ENCODE data around the gene ZNF524. TPM values are rescaled to one million over a fixed set of nuclear protein-coding genes. Genes with fewer than 3 reads are reported as not detected.
"Not testable (repeated sequence)": the region's sequence is repeated elsewhere in the genome, so short reads cannot be mapped to it uniquely, and the experiment has no call there.

Gene ZNF524
- total RNA-seq = 10 to 100 TPM; 31.2 to 32.9 TPM

- DNase-seq = peak; percentile 87
- ChIA-PET CTCF (interaction anchor here (0.9 to 1.5 kb wide), 4 partner anchors 23 to 96 kb away, joined by 3 to 7 read pairs (median 5); partner anchors contain the start of gene U2AF2), POLR2A (interaction anchor here (0.8 to 1.4 kb wide), 2 partner anchors 19 to 192 kb away, joined by 3 to 6 read pairs; partner anchors contain the start of genes UBE2S and ZNF579)
- peaks cover 42% of the 10 kb centered on the region for H3K4me1 Mint-ChIP-seq
- peak within 1 kb of the TSS; percentile 87 for H3K4me3 Mint-ChIP-seq
- peak within 1 kb of the TSS; percentile 96 for H3K27ac Mint-ChIP-seq
- peaks cover 7% of the 10 kb centered on the region for H3K9me3 Mint-ChIP-seq
- H3K36me3 Mint-ChIP-seq (ENCODE audit: low read depth) = peaks cover 34% of the 10 kb centered on the region
- no peaks in the 10 kb centered on the region for H3K27me3 Mint-ChIP-seq
Observed at GRCh38 chr19:55599842-55600661, at the start of gene ZNF524. Gene ZNF524, plus strand, starts transcription at chr19:55600288. Its CDS starts 1,825 bp downstream, at chr19:55602113.

GRCh38 chr19:55550321-55550650, 49.8 kb upstream of the ZNF524 start:
- Mint-ChIP-seq H3K27me3 (peaks cover 7% of the 10 kb centered on the region), H3K36me3 (ENCODE audit: low read depth) (no peaks in the 10 kb centered on the region), H3K27ac (no peak overlapping the region), H3K4me3 (no peak overlapping the region), H3K9me3 (no peaks in the 10 kb centered on the region), H3K4me1 (no peaks in the 10 kb centered on the region)
- ChIA-PET POLR2A (no interaction called here), CTCF (no interaction called here)
- DNase-seq = no peak

- ChIA-PET CTCF (interaction anchor here (0.7 to 1.1 kb wide), 2 partner anchors 74 to 293 kb away, joined by 3 read pairs; no protein-coding TSS in a partner anchor), POLR2A (no interaction called here)
- H3K4me3 Mint-ChIP-seq = no peak overlapping the region
- peaks cover 7% of the 10 kb centered on the region for H3K27me3 Mint-ChIP-seq
- no peaks in the 10 kb centered on the region for H3K36me3 Mint-ChIP-seq (ENCODE audit: low read depth)
- DNase-seq = no peak
- H3K9me3 Mint-ChIP-seq = no peaks in the 10 kb centered on the region
- no peaks in the 10 kb centered on the region for H3K4me1 Mint-ChIP-seq
- no peak overlapping the region for H3K27ac Mint-ChIP-seq
Observed at GRCh38 chr19:55552206-55552605, 47.9 kb upstream of the ZNF524 start.

GRCh38 chr19:55552620-55553019, 47.5 kb upstream of the ZNF524 start:
- no peaks in the 10 kb centered on the region for H3K36me3 Mint-ChIP-seq (ENCODE audit: low read depth)
- no peak overlapping the region for H3K4me3 Mint-ChIP-seq
- no peak overlapping the region for H3K27ac Mint-ChIP-seq
- peaks cover 7% of the 10 kb centered on the region for H3K27me3 Mint-ChIP-seq
- no peak for DNase-seq
- H3K9me3 Mint-ChIP-seq = no peaks in the 10 kb centered on the region
- H3K4me1 Mint-ChIP-seq = no peaks in the 10 kb centered on the region
- CTCF ChIA-PET = interaction anchor here (1.1 kb wide), 1 partner anchor 74 kb away, joined by 3 read pairs; no protein-coding TSS in a partner anchor
- POLR2A ChIA-PET = no interaction called here

GRCh38 chr19:55553217-55554182, 46.6 kb upstream of the ZNF524 start:
- no peak overlapping the region for H3K4me3 Mint-ChIP-seq
- H3K27me3 Mint-ChIP-seq = no peaks in the 10 kb centered on the region
- no peaks in the 10 kb centered on the region for H3K4me1 Mint-ChIP-seq
- ChIA-PET CTCF (interaction anchor here (1.1 kb wide), 1 partner anchor 73 kb away, joined by 3 read pairs; no protein-coding TSS in a partner anchor), POLR2A (no interaction called here)
- H3K27ac Mint-ChIP-seq = no peak overlapping the region
- DNase-seq = no peak
- no peaks in the 10 kb centered on the region for H3K9me3 Mint-ChIP-seq
- no peaks in the 10 kb centered on the region for H3K36me3 Mint-ChIP-seq (ENCODE audit: low read depth)

GRCh38 chr19:55554302-55554701, 45.8 kb upstream of the ZNF524 start:
- no peaks in the 10 kb centered on the region for H3K36me3 Mint-ChIP-seq (ENCODE audit: low read depth)
- DNase-seq = no peak
- CTCF ChIA-PET = no interaction called here
- no peaks in the 10 kb centered on the region for H3K4me1 Mint-ChIP-seq
- H3K4me3 Mint-ChIP-seq = no peak overlapping the region
- no peaks in the 10 kb centered on the region for H3K9me3 Mint-ChIP-seq
- no peaks in the 10 kb centered on the region for H3K27me3 Mint-ChIP-seq
- no peak overlapping the region for H3K27ac Mint-ChIP-seq
- POLR2A ChIA-PET = no interaction called here

- POLR2A ChIA-PET = no interaction called here
- no peak overlapping the region for H3K27ac Mint-ChIP-seq
- no peaks in the 10 kb centered on the region for H3K27me3 Mint-ChIP-seq
- DNase-seq = no peak
- H3K4me3 Mint-ChIP-seq = no peak overlapping the region
- no peaks in the 10 kb centered on the region for H3K9me3 Mint-ChIP-seq
- H3K36me3 Mint-ChIP-seq (ENCODE audit: low read depth) = no peaks in the 10 kb centered on the region
- CTCF ChIA-PET = no interaction called here
- no peaks in the 10 kb centered on the region for H3K4me1 Mint-ChIP-seq
Observed at GRCh38 chr19:55554741-55555152, 45.3 kb upstream of the ZNF524 start.

- Mint-ChIP-seq H3K9me3 (no peaks in the 10 kb centered on the region), H3K27me3 (peaks cover 3% of the 10 kb centered on the region), H3K27ac (no peak overlapping the region), H3K4me1 (no peaks in the 10 kb centered on the region), H3K36me3 (ENCODE audit: low read depth) (no peaks in the 10 kb centered on the region), H3K4me3 (no peak overlapping the region)
- POLR2A ChIA-PET = no interaction called here
- DNase-seq = no peak
- CTCF ChIA-PET = interaction anchor here (1.5 kb wide), 1 partner anchor 46 kb away, joined by 5 read pairs; the partner anchor contains the start of gene ZNF865
Observed at GRCh38 chr19:55559684-55560083, 40.4 kb upstream of the ZNF524 start.

GRCh38 chr19:55563261-55563690, 36.8 kb upstream of the ZNF524 start:
- no peaks in the 10 kb centered on the region for H3K4me1 Mint-ChIP-seq
- POLR2A ChIA-PET = no interaction called here

GRCh38 chr19:55566823-55567222, 33.3 kb upstream of the ZNF524 start:
- Mint-ChIP-seq H3K4me1 (no peaks in the 10 kb centered on the region), H3K27me3 (no peaks in the 10 kb centered on the region), H3K36me3 (ENCODE audit: low read depth) (no peaks in the 10 kb centered on the region), H3K4me3 (no peak overlapping the region), H3K9me3 (no peaks in the 10 kb centered on the region), H3K27ac (no peak overlapping the region)
- DNase-seq = no peak
- ChIA-PET CTCF (no interaction called here), POLR2A (no interaction called here)

More at GRCh38 chr19:55563261-55563690, 36.8 kb upstream of the ZNF524 start:
- CTCF ChIA-PET = no interaction called here
- Mint-ChIP-seq H3K27me3 (peaks cover 3% of the 10 kb centered on the region), H3K9me3 (no peaks in the 10 kb centered on the region), H3K27ac (no peak overlapping the region), H3K4me3 (no peak overlapping the region), H3K36me3 (ENCODE audit: low read depth) (no peaks in the 10 kb centered on the region)
- no peak for DNase-seq

- ChIA-PET CTCF (no interaction called here), POLR2A (no interaction called here)
- no peak overlapping the region for H3K4me3 Mint-ChIP-seq
- H3K4me1 Mint-ChIP-seq = no peaks in the 10 kb centered on the region
- H3K36me3 Mint-ChIP-seq (ENCODE audit: low read depth) = no peaks in the 10 kb centered on the region
- no peak for DNase-seq
- no peaks in the 10 kb centered on the region for H3K27me3 Mint-ChIP-seq
- no peaks in the 10 kb centered on the region for H3K9me3 Mint-ChIP-seq
- H3K27ac Mint-ChIP-seq = no peak overlapping the region
Observed at GRCh38 chr19:55567708-55568328, 32.3 kb upstream of the ZNF524 start.

- H3K4me1 Mint-ChIP-seq; POLR2A ChIA-PET; CTCF ChIA-PET; H3K36me3 Mint-ChIP-seq (ENCODE audit: low read depth); H3K27me3 Mint-ChIP-seq; H3K4me3 Mint-ChIP-seq; H3K27ac Mint-ChIP-seq; DNase-seq; H3K9me3 Mint-ChIP-seq: not testable (repeated sequence)
Observed at GRCh38 chr19:55569477-55569876, 30.6 kb upstream of the ZNF524 start.
